GM19099 (cell line): ENCODE data around the gene AKNAD1.

Experiments
- POLR2A ChIP-seq: IDR thresholded peaks from 3 replicates; pipeline ENCODE4 v1.6.1; 2011; ENCODE audit warnings: low read depth; ENCODE audit not compliant: insufficient read length; ENCODE audit errors: extremely low read depth

AKNAD1 gene

DNA sequence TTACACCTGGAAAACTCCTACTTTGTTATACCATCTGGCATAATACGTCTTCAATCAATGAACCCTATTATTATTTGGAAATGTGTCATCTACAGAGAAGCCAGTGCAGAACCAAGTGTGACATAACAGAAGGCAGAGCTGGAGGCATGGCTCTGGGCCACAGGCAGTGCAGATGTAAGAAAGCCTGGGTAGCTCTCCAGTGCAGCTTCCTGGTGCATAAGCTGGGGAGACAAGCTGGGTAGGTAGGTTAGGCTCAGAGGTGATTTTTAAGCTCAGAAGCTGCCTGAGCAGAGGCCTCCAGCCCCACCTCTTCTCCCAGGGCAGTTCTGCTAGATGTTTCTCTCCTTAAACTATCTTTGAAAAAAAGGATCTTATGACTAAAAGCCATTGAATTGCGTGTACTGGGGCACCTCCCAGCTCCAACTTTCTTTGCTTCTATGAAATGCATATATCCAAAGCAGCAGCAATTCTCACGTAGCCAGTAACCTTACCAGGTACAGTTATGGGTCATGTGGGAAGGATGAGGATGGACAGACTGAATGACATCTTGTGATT lies 30.7 kb downstream of the AKNAD1 start:
- no peak for TF ChIP-seq POLR2A

GRCh38 chr1:108824051-108824450 lies 32.8 kb downstream of the AKNAD1 start:
- no peak for TF ChIP-seq POLR2A

GRCh38 chr1:108823632-108824031 lies 33.3 kb downstream of the AKNAD1 start:
- TF ChIP-seq POLR2A = no peak

- no peak for TF ChIP-seq POLR2A
These were observed 37.0 kb downstream of the AKNAD1 start for GRCh38 chr1:108819878-108820277.

DNA sequence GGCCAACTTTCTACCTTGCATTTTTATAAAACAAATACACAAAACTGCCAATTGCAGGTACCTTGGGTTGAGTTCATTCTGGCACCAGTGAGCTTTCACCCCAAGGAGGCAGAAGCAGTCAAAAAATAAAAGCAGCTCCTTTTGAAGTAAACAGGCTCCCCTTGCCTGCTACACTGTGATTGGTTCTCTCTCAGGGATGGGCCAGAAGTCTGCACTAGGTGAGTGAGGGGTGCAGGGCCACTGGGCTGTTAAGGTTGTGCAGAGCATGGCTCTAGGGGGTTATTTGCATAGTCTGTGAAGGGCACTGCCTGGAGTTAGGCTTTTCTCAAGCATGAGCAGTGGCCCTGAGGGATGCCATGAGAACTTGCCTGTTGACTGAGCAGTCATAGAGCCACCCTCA lies 39.1 kb downstream of the AKNAD1 start:
- TF ChIP-seq POLR2A = no peak

GRCh38 chr1:108817016-108817415 lies 39.9 kb downstream of the AKNAD1 start:
- no peak for TF ChIP-seq POLR2A

DNA sequence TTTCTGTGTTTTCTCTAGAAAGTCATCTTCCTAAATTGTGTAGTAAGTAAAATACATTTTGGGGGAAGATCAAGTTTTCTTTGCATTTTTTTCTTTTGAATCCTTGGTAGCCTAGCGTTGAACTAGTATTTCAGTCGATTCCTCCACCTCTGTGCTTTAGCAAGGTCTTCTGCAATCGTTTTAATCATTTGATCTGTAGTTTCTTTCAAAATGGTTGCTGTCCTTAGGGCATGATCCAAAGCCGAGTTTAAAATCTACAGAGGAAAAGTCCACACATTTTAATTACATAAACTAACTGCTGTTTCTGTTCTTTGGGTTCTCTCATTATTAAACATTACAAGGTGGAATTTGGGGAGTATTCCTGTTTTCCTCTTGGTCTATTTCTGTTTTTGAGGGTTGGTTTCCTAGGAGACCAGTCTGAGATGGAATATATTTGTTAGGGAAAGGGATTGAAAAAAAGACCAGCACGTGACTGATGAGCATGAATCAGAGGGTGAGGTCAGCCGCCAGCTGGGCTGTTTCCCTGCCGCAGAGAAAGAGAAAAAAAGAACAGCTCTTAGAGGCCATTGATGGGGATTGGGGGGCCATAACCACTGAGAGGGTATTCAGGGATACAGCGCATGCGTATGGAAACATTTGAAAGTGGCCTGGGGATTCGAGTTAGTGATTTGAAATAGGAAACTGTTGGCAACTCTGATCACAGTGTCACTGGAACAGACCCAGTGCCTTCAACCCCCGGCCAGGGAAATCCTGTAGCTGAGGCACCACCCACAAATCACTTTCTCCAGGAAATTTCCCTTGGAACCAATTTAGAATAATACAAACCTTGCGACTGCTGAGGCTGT lies 40.6 kb downstream of the AKNAD1 start:
- TF ChIP-seq POLR2A = no peak

- TF ChIP-seq POLR2A = no peak
These were observed 41.3 kb downstream of the AKNAD1 start for GRCh38 chr1:108815566-108815965.

- no peak for TF ChIP-seq POLR2A
These were observed 42.4 kb downstream of the AKNAD1 start for GRCh38 chr1:108814343-108815125.

- TF ChIP-seq POLR2A = no peak
These were observed 43.6 kb downstream of the AKNAD1 start for GRCh38 chr1:108813326-108813725.

- no peak for TF ChIP-seq POLR2A
These were observed 45.3 kb downstream of the AKNAD1 start for GRCh38 chr1:108811611-108812010.

GRCh38 chr1:108808438-108808837 lies 48.5 kb downstream of the AKNAD1 start:
- TF ChIP-seq POLR2A = no peak

- TF ChIP-seq POLR2A = no peak
These were observed 53.3 kb downstream of the AKNAD1 start for GRCh38 chr1:108803548-108803947.

DNA sequence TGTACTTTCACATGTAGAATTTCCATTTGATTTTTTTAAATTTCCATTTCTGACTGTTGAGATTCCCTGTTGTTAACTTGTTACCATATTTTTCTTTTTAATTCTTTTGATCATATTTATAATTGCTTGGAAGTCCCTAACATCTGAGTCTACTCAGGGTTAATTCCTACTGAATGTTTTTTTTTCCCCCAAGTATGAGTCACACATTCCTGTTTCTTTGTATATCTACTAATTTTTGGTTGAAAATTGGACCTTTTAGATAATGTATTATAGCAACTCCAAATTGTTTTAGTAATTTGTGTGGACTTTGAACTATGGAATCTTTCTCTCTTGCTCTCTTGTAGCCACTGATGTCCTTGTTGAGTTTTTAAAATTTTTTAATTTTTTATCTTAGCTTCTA lies 55.8 kb downstream of the AKNAD1 start:
- TF ChIP-seq POLR2A = no peak

- TF ChIP-seq POLR2A = no peak
These were observed 57.9 kb downstream of the AKNAD1 start for GRCh38 chr1:108799001-108799400.

GRCh38 chr1:108792420-108792819 lies 64.5 kb downstream of the AKNAD1 start:
- no peak for TF ChIP-seq POLR2A

- TF ChIP-seq POLR2A = no peak
These were observed 65.1 kb downstream of the AKNAD1 start for GRCh38 chr1:108791790-108792189.

GRCh38 chr1:108785880-108786279 lies 71.0 kb downstream of the AKNAD1 start:
- TF ChIP-seq POLR2A = no peak
